Measurements from ENCODE around the gene OVOL2. TPM values are rescaled to one million over a fixed set of nuclear protein-coding genes. Genes with fewer than 3 reads are reported as not detected.

Gene OVOL2
- total and polyA plus RNA-seq, 4 donors: 2.7 to 11.2 (median 7.2) TPM

GRCh38 chr20:18020931-18021330 is 36.8 kb downstream of the OVOL2 start:
- no peak for TF ChIP-seq CTCF (IDR thresholded peaks at IDR 0.05; ENCODE audit: control extremely low read depth, extremely low read depth)
- no peaks in the 10 kb centered on the region for H3K4me1 ChIP-seq (ENCODE audit: control insufficient read depth in 5 of 5, insufficient read depth in 5 of 5, low read length in 5 of 5)
- DNase-seq (no peak), ATAC-seq (ENCODE audit: insufficient read depth, low FRiP score) (no peak)
- H3K36me3 ChIP-seq (ENCODE audit: control insufficient read depth in 4 of 4, insufficient read depth in 4 of 4, low read length in 4 of 4): peaks cover 0 to 4% (median 1%) of the 10 kb centered on the region in 4 donors
- H3K9me3 ChIP-seq (ENCODE audit: control insufficient read depth in 4 of 4, insufficient read depth in 3 of 4, low read length in 3 of 4): peaks cover 0 to 3% (median 0%) of the 10 kb centered on the region in 4 donors
- H3K4me3 ChIP-seq: no peak overlapping the region
- no peaks in the 10 kb centered on the region for H3K27me3 ChIP-seq (ENCODE audit: control insufficient read depth in 3 of 3, insufficient read depth in 3 of 3, low read length in 2 of 3)
- H3K9ac ChIP-seq (ENCODE audit: insufficient read depth in 1 of 2, low read length in 2 of 2): no peak overlapping the region
- no peak overlapping the region for H3K27ac ChIP-seq (ENCODE audit: low read depth in 1 of 2, low read length in 1 of 2)
- WGBS, 2 donors: 91 to 94% methylated on average over 7 of the region's 7 CpGs

GRCh38 chr20:18019068-18019467 is 38.6 kb downstream of the OVOL2 start:
- H3K27ac ChIP-seq (ENCODE audit: low read depth in 1 of 2, low read length in 1 of 2): no peak overlapping the region
- H3K4me1 ChIP-seq (ENCODE audit: control insufficient read depth in 5 of 5, insufficient read depth in 5 of 5, low read length in 5 of 5): no peaks in the 10 kb centered on the region
- H3K9ac ChIP-seq (ENCODE audit: insufficient read depth in 1 of 2, low read length in 2 of 2): no peak overlapping the region
- H3K9me3 ChIP-seq (ENCODE audit: control insufficient read depth in 4 of 4, insufficient read depth in 3 of 4, low read length in 3 of 4): peaks cover 0 to 3% (median 0%) of the 10 kb centered on the region in 4 donors
- peaks cover 0 to 3% (median 1%) of the 10 kb centered on the region in 4 donors for H3K36me3 ChIP-seq (ENCODE audit: control insufficient read depth in 4 of 4, insufficient read depth in 4 of 4, low read length in 4 of 4)
- DNase-seq (no peak), ATAC-seq (ENCODE audit: insufficient read depth, low FRiP score) (no peak)
- WGBS, 2 donors: 0 to 9% methylated on average over 1 of the region's 1 CpG
- H3K4me3 ChIP-seq: no peak overlapping the region
- no peak for TF ChIP-seq CTCF (IDR thresholded peaks at IDR 0.05; ENCODE audit: control extremely low read depth, extremely low read depth)
- H3K27me3 ChIP-seq (ENCODE audit: control insufficient read depth in 3 of 3, insufficient read depth in 3 of 3, low read length in 2 of 3): no peaks in the 10 kb centered on the region

- DNase-seq: no peak
- no peak for ATAC-seq (ENCODE audit: insufficient read depth, low FRiP score)
- no peak for TF ChIP-seq CTCF (IDR thresholded peaks at IDR 0.05; ENCODE audit: control extremely low read depth, extremely low read depth)
- no peak overlapping the region for H3K27ac ChIP-seq (ENCODE audit: low read depth in 1 of 2, low read length in 1 of 2)
- no peak overlapping the region for H3K9ac ChIP-seq (ENCODE audit: insufficient read depth in 1 of 2, low read length in 2 of 2)
- no peaks in the 10 kb centered on the region for H3K27me3 ChIP-seq (ENCODE audit: control insufficient read depth in 3 of 3, insufficient read depth in 3 of 3, low read length in 2 of 3)
- peaks cover 0 to 3% (median 1%) of the 10 kb centered on the region in 4 donors for H3K36me3 ChIP-seq (ENCODE audit: control insufficient read depth in 4 of 4, insufficient read depth in 4 of 4, low read length in 4 of 4)
- peaks cover 0 to 3% (median 0%) of the 10 kb centered on the region in 4 donors for H3K9me3 ChIP-seq (ENCODE audit: control insufficient read depth in 4 of 4, insufficient read depth in 3 of 4, low read length in 3 of 4)
- no peaks in the 10 kb centered on the region for H3K4me1 ChIP-seq (ENCODE audit: control insufficient read depth in 5 of 5, insufficient read depth in 5 of 5, low read length in 5 of 5)
- 91% methylated on average over 10 of the region's 10 CpGs for WGBS, 2 donors
- H3K4me3 ChIP-seq: no peak overlapping the region
These were observed 39.6 kb downstream of the OVOL2 start for GRCh38 chr20:18018100-18018499.

- Histone ChIP-seq H3K27me3 (ENCODE audit: control insufficient read depth in 3 of 3, insufficient read depth in 3 of 3, low read length in 2 of 3) (no peaks in the 10 kb centered on the region), H3K9me3 (ENCODE audit: control insufficient read depth in 4 of 4, insufficient read depth in 3 of 4, low read length in 3 of 4) (peaks cover 0 to 3% (median 0%) of the 10 kb centered on the region in 4 donors), H3K9ac (ENCODE audit: insufficient read depth in 1 of 2, low read length in 2 of 2) (no peak overlapping the region), H3K4me3 (no peak overlapping the region), H3K27ac (ENCODE audit: low read depth in 1 of 2, low read length in 1 of 2) (no peak overlapping the region), H3K4me1 (ENCODE audit: control insufficient read depth in 5 of 5, insufficient read depth in 5 of 5, low read length in 5 of 5) (no peaks in the 10 kb centered on the region), H3K36me3 (ENCODE audit: control insufficient read depth in 4 of 4, insufficient read depth in 4 of 4, low read length in 4 of 4) (peaks cover 0 to 2% (median 0%) of the 10 kb centered on the region in 4 donors)
- DNase-seq (no peak), ATAC-seq (ENCODE audit: insufficient read depth, low FRiP score) (no peak)
- WGBS, 2 donors: 80 to 84% methylated on average over 3 of the region's 3 CpGs
- TF ChIP-seq CTCF (IDR thresholded peaks at IDR 0.05; ENCODE audit: control extremely low read depth, extremely low read depth): no peak
These were observed 40.9 kb downstream of the OVOL2 start for GRCh38 chr20:18016772-18017171.
